EL (cell line): ENCODE results near the gene KIF6.
"Not testable (repeated sequence)": the region's sequence is repeated elsewhere in the genome, so short reads cannot be mapped to it uniquely, and the experiment has no call there.

ENCODE experiments used
- DNase-seq: peaks from one replicate; pipeline ENCODE4 v3.0.0-alpha.2; 2016

KIF6 gene

GRCh38 chr6:39302669-39303424 is 422.4 kb downstream of the KIF6 start:
- peak; percentile 70 for DNase-seq

DNA sequence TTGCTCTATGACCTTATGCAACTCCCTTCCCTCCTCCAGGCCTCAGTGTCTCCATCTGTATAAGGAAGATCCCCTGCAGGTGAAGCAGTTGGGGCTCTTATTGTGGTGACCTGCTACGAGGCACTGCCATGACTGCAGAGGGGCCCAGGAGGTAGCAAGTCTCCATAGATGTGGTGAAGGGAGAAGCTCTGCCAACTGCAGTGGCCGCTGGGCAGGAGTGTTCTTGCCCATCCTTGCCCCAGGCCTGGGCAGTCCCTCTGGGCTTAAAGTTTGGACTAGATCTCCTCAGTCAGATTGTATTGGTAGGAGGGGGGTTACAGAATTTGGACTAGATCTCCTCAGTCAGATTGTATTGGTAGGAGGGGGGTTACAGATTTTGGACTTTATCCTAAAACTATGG is 423.2 kb downstream of the KIF6 start:
- DNase-seq = no peak

GRCh38 chr6:39301606-39302005 is 423.6 kb downstream of the KIF6 start:
- no peak for DNase-seq

DNA sequence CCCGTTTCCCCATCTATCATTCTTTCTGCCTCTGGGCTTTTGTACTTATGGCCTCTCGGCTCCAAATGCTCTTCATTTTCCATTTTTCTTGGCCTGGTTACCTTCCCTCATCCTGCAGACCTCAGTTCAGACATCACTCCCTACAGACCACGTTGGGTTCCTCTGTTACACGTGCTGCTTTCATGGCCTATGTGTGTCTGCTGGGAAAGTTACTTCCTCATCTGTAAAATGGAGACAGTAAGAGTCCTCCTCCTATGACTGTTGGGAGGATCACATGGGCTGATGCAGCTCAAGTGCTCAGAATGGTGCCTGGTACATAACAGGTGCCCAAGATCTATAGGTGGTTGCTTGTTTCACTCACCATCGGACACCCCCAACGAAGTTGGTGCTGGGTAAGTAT is 424.5 kb downstream of the KIF6 start:
- no peak for DNase-seq

GRCh38 chr6:39298061-39298460 is 427.1 kb downstream of the KIF6 start:
- DNase-seq = no peak

GRCh38 chr6:39296745-39297640 is 428.2 kb downstream of the KIF6 start:
- DNase-seq = peak; percentile 71

DNA sequence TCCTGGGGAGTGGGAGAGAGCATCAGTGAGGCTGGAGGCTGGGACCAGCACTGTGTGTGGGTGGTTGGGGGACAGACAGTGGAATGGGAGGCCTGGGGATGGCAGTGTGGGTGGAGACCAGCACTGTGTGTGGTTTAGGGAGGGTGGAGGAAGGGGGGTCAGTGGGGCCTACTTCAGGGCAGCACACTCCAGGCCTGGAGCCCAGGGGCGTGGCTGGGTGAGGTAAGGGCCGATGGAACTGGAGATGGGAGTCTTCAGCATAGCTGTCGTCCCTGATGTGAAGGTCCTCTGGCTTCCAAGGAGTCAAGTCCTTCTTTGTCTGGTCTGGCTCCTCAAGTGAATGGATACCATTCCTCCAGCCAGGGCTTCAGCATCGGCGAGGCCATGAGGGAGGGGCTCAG is 429.6 kb downstream of the KIF6 start:
- peak; percentile 13 for DNase-seq

DNA sequence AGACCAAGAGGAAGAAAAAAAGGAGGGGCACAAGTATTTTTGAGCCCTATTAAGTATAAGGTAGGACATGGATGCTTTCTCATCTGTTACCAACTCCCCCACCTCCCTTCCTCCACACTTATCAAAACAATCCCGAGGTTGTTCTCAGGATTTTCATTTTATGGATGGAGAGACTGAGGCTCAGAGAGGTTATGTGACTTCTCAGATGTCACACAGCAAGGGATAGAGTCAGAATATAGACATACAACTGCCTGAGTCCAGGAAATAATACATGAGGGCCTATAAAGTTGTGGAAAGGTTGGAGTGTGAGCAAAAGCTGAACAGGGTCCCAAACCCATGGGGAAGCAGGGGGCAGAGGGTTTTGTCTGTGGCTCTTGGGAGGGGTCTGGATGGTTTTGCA is 430.3 kb downstream of the KIF6 start:
- DNase-seq = no peak

DNA sequence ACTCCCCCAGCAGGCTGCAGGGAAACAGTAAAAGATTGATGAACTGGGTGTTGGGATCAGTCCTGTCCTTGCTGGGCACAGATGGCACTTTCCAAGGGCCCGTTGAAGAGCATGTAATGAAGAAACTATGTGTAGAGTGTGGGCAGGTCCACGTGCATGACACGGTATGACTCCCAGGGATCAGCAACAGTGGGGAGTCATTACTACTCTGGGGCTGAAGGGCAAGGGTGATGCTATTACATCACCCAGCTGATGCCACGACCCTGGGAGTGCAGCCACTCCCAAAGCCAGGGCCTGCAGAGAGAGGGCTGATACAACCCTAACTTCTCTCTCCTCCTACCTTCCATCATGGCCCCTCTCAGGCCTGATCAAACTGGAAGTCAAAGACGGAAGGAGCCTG is 431.1 kb downstream of the KIF6 start:
- peak; percentile 31 for DNase-seq

- DNase-seq = no peak
These were observed 432.6 kb downstream of the KIF6 start for GRCh38 chr6:39292637-39293036.

GRCh38 chr6:39289490-39289889 is 435.7 kb downstream of the KIF6 start:
- DNase-seq = no peak

DNA sequence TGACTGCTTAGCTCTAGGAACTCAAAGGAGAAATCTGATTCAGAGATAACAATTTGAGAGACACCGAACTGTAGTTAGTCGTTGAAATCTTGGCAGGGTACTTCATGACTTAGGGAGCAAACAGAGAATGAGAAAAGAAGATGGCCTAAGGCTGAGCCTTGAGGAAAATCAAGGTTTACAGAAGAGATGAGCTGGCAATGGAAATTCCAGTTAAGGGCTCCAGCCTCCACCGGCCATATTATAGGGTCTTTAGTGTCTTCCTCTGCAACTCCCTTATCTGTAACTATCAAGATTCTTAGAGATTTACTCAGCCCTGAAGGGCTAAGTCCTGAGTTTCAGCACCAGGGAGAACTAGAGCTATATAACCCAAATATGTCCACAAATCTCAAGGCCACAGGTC is 437.6 kb downstream of the KIF6 start:
- DNase-seq = no peak

DNA sequence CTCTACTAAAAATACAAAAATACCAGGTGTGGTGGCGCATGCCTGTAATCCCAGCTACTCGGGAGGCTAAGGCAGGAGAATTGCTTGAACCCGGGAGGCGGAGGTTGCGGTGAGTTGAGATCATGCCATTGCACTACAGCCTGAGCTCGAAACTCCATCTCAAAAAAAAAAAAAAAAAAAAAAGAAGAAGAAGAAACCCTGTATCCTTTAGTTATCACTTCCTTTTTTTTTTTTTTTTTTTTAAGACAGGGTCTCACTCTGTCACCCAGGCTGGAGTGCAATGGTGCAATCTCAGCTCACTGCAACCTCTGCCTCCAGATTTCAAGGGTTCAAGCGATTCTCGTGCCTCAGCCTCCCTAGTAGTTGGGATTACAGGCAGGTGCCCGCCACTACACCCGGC is 438.6 kb downstream of the KIF6 start:
- DNase-seq = not testable (repeated sequence)

DNA sequence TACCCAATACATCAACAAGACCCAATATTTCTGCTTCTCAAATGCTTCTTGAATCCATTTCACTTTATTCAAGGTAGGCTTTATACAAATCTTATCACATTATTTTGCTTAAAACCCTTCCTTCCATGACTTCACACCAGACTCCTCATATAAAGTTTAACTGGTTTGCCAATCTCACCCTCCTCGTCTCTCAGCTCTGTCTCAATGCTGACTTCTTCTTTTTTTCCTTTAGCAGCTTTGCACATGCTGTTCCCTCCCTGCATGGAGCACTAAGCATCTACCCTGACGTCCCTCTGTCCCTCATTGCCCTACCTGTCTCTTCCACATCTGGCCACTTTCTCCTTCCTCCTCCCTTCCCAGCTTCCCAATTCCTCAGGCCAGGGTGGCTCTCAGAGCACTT is 442.4 kb downstream of the KIF6 start:
- no peak for DNase-seq

GRCh38 chr6:39281312-39281980 is 443.8 kb downstream of the KIF6 start:
- no peak for DNase-seq

DNA sequence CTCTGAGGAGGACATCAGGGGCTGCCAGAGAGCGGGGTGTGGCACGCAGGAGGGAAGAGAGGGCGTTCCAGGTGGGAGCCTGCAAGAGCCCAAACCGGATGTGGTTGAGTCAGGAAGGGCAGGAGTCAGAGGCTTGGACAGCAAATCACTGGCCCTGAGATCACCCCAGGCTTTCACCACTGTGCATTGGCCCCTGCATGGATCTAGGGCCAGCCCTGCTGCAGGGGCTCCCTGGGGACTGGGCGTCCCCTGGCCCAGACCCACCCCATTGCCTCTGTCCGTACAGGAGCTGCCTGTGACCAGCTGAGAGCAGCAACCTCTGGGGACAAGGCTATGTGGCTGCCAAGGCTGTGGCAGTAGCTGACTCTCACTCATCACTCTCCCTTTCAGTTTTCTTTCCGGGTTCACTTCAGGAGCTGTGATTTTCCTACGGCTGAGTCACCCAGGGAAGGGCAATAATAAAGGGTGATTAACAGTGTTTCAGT is 444.9 kb downstream of the KIF6 start:
- DNase-seq = peak; percentile 38
